ENCODE results near the gene PTPRC.

- TF ChIP-seq, protein P1, sequence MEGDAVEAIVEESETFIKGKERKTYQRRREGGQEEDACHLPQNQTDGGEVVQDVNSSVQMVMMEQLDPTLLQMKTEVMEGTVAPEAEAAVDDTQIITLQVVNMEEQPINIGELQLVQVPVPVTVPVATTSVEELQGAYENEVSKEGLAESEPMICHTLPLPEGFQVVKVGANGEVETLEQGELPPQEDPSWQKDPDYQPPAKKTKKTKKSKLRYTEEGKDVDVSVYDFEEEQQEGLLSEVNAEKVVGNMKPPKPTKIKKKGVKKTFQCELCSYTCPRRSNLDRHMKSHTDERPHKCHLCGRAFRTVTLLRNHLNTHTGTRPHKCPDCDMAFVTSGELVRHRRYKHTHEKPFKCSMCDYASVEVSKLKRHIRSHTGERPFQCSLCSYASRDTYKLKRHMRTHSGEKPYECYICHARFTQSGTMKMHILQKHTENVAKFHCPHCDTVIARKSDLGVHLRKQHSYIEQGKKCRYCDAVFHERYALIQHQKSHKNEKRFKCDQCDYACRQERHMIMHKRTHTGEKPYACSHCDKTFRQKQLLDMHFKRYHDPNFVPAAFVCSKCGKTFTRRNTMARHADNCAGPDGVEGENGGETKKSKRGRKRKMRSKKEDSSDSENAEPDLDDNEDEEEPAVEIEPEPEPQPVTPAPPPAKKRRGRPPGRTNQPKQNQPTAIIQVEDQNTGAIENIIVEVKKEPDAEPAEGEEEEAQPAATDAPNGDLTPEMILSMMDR (IDR thresholded peaks at IDR 0.05; ENCODE audit: low read depth, low read length) = no peak
- TF ChIP-seq POLR2A (IDR thresholded peaks at IDR 0.05; ENCODE audit: extremely low read depth, insufficient read length) (no peak), MYC (IDR thresholded peaks at IDR 0.05; ENCODE audit: low read depth, low read length) (no peak)
Measured at GRCh38 chr1:198714271-198714670, 75.4 kb downstream of the PTPRC start.

All from NB4 (cell line).